Keratinocyte (primary cell): ENCODE results near the gene NCF4.

Experiments
- CTCF ChIP-seq, 3 experiments: IDR thresholded peaks in 1 of 3; conservative IDR thresholded peaks in 1 of 3; optimal IDR thresholded peaks in 1 of 3; 2 replicates in 2 of 3; 3 replicates in 1 of 3; pipeline versions ENCODE3 to v1.5.1; 2011; ENCODE audit warnings: low read length in 3 of 3, mild to moderate bottlenecking in 3 of 3, moderate library complexity in 2 of 3, control low read depth in 1 of 3, inconsistent platforms in 1 of 3; ENCODE audit not compliant: insufficient read depth in 2 of 3; ENCODE audit errors: extremely low read depth in 1 of 3
- EZH2 ChIP-seq: IDR thresholded peaks from one replicate; pipeline ENCODE4 v1.6.1; 2012; ENCODE audit warnings: inconsistent platforms, mild to moderate bottlenecking, low read length, moderate library complexity

DNA sequence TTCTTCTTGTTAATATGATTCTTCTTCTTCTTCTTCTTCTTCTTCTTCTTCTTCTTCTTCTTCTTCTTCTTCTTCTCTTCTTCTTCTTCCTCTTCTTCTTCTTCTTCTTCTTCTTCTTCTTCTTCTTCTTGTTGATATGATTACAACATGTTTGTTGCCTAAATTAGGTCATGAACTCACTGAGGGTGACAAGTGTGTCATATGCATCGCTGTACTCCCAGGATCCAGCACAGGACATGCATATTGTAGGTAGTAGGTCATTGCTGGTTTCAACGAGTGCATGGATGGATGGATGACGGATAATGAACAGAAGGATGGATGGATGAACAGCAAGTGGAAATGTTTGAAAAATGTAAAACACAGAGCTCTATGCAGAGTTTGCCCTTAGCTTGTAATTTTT lies 29.1 kb upstream of the NCF4 start:
- TF ChIP-seq CTCF (optimal IDR thresholded peaks at IDR 0.05 in 1 of 3, IDR thresholded peaks at IDR 0.05 in 1 of 3, conservative IDR thresholded peaks at IDR 0.05 in 1 of 3; ENCODE audit: extremely low read depth in 1 of 3, insufficient read depth in 2 of 3, low read length in 3 of 3) (no peak), EZH2 (no peak)
